Spleen (tissue), 7 donors: ENCODE data around the gene SCAMP3.

Experiments
- CTCF ChIP-seq, 11 experiments: fragments of 200-600 bp in 7 of 11; fragments of 450-650 bp in 4 of 11; sonication (generic) in 4 of 11; IDR thresholded peaks in 8 of 11; conservative IDR thresholded peaks in 3 of 11; 1 replicate in 7 of 11; 2 replicates in 4 of 11; pipeline versions ENCODE4 v1.4.0 to v1.8.0; 2016 to 2021; ENCODE audit warnings: antibody characterized with exemption in 11 of 11, inconsistent platforms in 4 of 11, mild to moderate bottlenecking in 1 of 11
- POLR2A ChIP-seq, 3 donors: fragments of 450-650 bp; IDR thresholded peaks; one replicate each; pipeline ENCODE4 v1.5.1; 2017; ENCODE audit warnings: antibody characterized with exemption in 3 of 3, mild to moderate bottlenecking in 1 of 3
- donor health status: DM: no; HTN: no; CAD: no; lungs with moderate emphysema.
- donor health status: DM: no; HTN: no; CAD: no.
- donor health status: DM: no; HTN: no; CAD: no.

GRCh38 chr1:155251566-155251965 lies 10.6 kb downstream of the SCAMP3 start:
- TF ChIP-seq CTCF (IDR thresholded peaks at IDR 0.05 in 8 of 11, conservative IDR thresholded peaks at IDR 0.05 in 3 of 11) (no peak), POLR2A (IDR thresholded peaks at IDR 0.05) (no peak)
